GM12801 (cell line): Measurements from ENCODE around the gene PCDH17.

ENCODE experiments used
- CTCF ChIP-seq: IDR thresholded peaks from one replicate; pipeline ENCODE4 v1.5.1; 2011; ENCODE audit warnings: control low read depth; ENCODE audit not compliant: insufficient read length; ENCODE audit errors: extremely low read depth

The PCDH17 gene

DNA sequence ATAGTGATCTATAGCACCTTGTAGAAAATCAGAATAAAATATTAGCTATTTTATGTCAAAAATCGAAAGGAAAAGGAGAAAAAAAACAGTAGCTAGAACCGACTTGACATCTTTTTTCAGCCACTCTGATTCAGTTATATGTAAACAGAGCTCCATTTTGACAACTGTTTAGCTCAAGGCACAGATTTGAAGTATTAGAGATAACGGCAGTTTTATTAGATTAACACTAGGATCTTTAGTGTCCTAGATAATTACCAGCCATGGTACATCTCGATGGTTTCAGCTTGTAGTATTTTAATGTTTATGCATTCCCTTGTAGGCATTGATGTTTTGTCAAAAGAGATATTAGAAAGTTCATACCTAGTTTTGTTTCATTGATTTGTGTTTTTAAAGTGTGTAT, 67.3 kb downstream of the PCDH17 start:
- no peak for TF ChIP-seq CTCF

DNA sequence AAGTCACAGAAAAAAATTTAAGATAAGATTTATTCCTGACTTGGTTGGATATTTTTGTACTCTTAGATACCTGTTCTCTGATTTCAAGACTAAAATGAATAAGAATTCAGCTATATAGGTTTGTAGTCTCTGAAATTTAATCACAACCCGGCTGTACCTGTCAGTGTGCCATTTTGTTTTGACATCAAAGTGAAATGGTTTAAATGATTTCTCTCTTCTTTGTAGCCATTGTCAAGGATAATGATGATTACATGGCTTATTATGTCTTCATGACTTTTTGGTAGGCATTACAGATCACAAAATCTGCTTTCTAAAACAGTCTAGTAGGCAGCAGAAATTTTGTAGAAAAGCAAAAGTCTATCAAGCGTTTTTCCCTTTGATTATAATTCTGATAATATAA, 72.5 kb downstream of the PCDH17 start:
- TF ChIP-seq CTCF, result no peak

GRCh38 chr13:57716295-57716694, 84.8 kb downstream of the PCDH17 start:
- TF ChIP-seq CTCF, result no peak

DNA sequence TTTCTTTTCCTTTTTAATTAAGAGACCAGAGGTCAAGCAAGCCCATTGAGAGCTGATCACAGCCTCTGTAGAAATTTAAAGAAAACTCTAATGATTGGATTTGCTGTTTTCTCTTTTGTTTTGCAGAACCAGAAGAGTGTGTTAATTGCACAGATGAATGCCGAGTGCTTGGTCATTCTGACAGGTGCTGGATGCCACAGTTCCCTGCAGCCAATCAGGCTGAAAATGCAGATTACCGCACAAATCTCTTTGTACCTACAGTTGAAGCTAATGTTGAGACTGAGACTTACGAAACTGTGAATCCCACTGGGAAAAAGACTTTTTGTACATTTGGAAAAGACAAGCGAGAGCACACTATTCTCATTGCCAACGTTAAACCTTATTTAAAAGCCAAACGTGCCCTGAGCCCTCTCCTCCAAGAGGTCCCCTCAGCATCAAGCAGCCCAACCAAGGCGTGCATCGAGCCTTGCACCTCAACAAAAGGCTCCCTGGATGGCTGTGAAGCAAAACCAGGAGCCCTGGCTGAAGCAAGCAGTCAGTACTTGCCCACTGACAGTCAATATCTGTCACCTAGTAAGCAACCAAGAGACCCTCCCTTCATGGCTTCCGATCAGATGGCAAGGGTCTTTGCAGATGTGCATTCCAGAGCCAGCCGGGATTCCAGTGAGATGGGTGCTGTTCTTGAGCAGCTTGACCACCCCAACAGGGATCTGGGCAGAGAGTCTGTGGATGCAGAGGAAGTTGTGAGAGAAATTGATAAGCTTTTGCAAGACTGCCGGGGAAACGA, 93.1 kb downstream of the PCDH17 start:
- no peak for TF ChIP-seq CTCF

GRCh38 chr13:57725480-57725879, 93.9 kb downstream of the PCDH17 start:
- TF ChIP-seq CTCF, result no peak

GRCh38 chr13:57726981-57727380, 95.4 kb downstream of the PCDH17 start:
- TF ChIP-seq CTCF, result no peak

DNA sequence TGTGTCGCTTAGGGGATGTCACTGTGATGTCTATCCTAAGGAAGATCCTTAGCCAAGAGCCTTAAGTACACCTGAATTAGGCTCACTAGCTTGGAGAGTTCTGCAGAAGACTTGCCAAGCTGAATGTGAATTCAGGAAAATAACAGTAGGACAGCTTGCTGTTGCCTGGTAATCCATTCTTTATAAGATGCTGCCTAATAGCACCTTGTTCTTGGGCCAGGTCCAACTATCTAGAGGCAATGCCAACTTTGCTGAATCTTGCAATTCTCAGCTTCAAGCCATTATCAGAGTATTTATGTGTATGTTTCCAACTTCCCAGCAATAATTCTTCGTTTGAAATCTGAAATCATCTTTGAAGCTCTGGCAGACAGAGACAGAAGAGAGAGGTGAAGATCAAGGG, 102.8 kb downstream of the PCDH17 start:
- no peak for TF ChIP-seq CTCF
